ENCODE results near the gene C1orf232.
A peak's percentile ranks its signal among the peaks of the same experiment; 100 is the strongest.

The C1orf232 gene

GRCh38 chr1:26168410-26169197 lies at the start of gene C1orf232:
C1orf232 (minus strand) TSS chr1:26168963; CDS start chr1:26168499, 464 bp downstream.
- peak within 1 kb of the TSS; percentile 82 for H3K27ac ChIP-seq
- TF ChIP-seq CTCF (conservative IDR thresholded peaks at IDR 0.05) = no peak

DNA sequence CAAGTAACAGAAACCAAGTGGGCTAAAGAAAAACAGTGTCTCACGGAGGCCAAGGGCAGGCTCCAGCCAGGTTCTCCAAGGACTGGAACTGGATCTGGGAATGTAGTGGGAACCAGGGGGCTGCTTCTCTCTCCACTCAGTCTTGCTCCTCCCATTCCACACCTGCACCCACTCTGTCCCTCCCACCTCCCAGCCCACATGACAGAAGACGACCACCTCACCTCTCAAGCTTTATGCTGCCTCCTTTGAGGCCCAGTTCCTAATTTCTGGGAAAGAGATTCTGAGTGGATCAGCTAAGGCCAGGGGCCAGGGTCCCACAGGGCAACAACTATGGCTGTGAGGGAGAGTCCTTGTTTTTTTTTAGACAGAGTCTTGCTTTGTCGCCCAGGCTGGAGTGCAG lies 46.5 kb upstream of the C1orf232 start:
- no peak for TF ChIP-seq CTCF (conservative IDR thresholded peaks at IDR 0.05)
- no peak overlapping the region for H3K27ac ChIP-seq

- TF ChIP-seq CTCF (conservative IDR thresholded peaks at IDR 0.05) = no peak
- H3K27ac ChIP-seq = no peak overlapping the region
Observed at GRCh38 chr1:26213335-26213905, 44.7 kb upstream of the C1orf232 start.

DNA sequence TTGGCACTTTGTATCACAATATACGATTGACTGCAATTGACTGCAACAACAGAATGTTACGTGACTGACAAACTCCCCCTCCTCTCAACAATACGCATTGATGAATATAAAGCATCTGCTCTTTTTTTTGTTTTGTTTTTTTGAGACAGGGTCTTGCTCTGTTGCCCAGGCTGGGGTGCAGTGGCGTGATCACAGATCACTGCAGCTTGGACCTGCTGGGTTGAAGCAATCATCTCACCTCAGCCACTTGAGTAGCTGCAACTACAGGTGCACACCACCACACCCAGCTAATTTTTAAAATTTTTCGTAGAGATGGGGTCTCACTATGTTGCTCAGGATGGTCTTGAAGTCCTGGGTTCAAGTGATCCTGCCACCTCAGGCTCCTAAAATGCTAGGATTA lies 44.0 kb upstream of the C1orf232 start:
- TF ChIP-seq CTCF (conservative IDR thresholded peaks at IDR 0.05) = no peak
- no peak overlapping the region for H3K27ac ChIP-seq

GRCh38 chr1:26210147-26210870 lies 41.5 kb upstream of the C1orf232 start:
- H3K27ac ChIP-seq = no peak overlapping the region
- TF ChIP-seq CTCF (conservative IDR thresholded peaks at IDR 0.05) = no peak

DNA sequence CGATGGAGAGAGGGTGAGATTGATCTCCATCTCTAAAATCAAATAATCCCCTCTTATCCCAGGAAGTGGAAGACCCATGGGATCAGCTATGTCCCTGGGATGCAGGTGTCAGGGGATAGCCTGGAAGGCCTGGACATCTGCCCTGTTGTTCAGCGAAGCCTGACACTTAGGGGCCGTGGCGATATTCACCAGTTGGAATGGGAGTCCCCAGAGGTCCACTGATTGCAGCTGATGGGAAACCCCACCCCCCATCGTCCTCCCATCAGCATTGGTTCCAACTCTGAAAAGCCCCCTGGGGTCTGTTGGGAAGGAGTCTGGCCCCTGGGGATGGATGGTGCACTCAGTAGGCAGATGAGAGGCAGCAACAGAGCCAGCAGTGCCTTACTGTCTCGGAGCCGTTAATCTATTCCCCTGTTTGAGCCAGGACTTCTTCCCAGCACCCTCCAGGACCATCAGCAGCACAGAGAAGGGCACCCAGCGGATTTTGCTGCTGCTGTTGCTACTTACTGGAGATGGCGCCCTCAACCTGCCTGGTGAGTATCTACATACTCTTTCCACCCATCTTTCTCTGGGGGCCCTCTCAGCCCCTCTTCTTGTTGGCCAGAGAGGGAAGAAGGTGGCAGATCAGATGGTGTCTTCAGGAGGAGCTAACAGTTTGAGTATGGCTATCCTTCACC lies 35.0 kb upstream of the C1orf232 start:
- no peak for TF ChIP-seq CTCF (conservative IDR thresholded peaks at IDR 0.05)
- no peak overlapping the region for H3K27ac ChIP-seq

GRCh38 chr1:26200413-26200812 lies 31.6 kb upstream of the C1orf232 start:
- TF ChIP-seq CTCF (conservative IDR thresholded peaks at IDR 0.05) = no peak

More at GRCh38 chr1:26200413-26200812, 31.6 kb upstream of the C1orf232 start:
- no peak overlapping the region for H3K27ac ChIP-seq
